ENCODE data around the gene DNAH12. TPM values are rescaled to one million over a fixed set of nuclear protein-coding genes. Genes with fewer than 3 reads are reported as not detected.

DNAH12 gene
- polyA plus RNA-seq, 1 of the 3 experiments (the other 2 are of a cell fraction): 0.03 TPM

DNA sequence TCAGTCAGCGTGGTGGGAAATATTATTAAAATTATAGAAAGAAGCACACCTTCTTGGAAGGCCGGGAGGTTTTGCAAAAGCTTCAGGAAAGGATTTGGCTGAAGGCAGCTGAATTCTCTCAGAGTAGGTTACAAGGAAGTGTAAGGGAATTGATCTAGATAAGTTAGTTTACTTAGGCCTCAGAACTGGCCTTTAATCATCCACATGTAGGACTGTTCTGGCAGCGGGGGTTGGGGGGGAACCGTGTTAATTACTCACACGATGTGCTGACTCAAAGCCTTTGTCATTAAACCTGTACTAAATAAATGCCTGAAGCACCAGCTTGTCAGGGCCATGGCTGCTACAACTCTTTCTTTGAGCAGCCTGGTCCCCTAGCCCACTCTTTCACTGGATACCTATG is 264.5 kb downstream of the DNAH12 start:
- Histone ChIP-seq H3K9ac (no peak overlapping the region), H3F3A (replicated peaks; ENCODE audit: insufficient read depth) (no peaks in the 10 kb centered on the region), H3K4me1 (ENCODE audit: control insufficient read depth in 1 of 2, insufficient read depth in 2 of 2, low read depth in 1 of 2, low read length in 1 of 2) (no peaks in the 10 kb centered on the region; a peak in 1 of 4 replicates), H3K36me3 (replicated peaks in 1 of 2; ENCODE audit: control insufficient read depth in 1 of 2, insufficient read depth in 2 of 2, low read length in 1 of 2) (peaks cover 0 to 8% of the 10 kb centered on the region in 2 experiments), H3K9me3 (no peaks in the 10 kb centered on the region), H4K20me1 (ENCODE audit: insufficient read depth) (no peaks in the 10 kb centered on the region), H3K79me2 (ENCODE audit: insufficient read depth) (no peaks in the 10 kb centered on the region), H3K27ac (ENCODE audit: low read depth in 2 of 2, low read length in 1 of 2) (no peak overlapping the region), H3K4me3 (ENCODE audit: low read depth in 2 of 2, low read length in 1 of 2) (no peak overlapping the region), H2AFZ (ENCODE audit: low read depth) (no peak overlapping the region), H3K27me3 (ENCODE audit: insufficient read depth) (no peaks in the 10 kb centered on the region), H3K4me2 (no peak overlapping the region), H3K9me2 (no peaks in the 10 kb centered on the region)
- 95% methylated on average over 5 of the region's 5 CpGs for WGBS (ENCODE audit: low lambda C conversion rate)
- no peak for DNase-seq
- POLR2A ChIA-PET: no interaction called here
- no peak for TF ChIP-seq ELF1 (IDR thresholded peaks at IDR 0.05)
- no peak for TF ChIP-seq NRF1 (IDR thresholded peaks at IDR 0.05; ENCODE audit: low read depth, low read length)
- no peak for TF ChIP-seq YY1 (IDR thresholded peaks at IDR 0.05; ENCODE audit: low read depth)
- no peak for TF ChIP-seq EZH2phosphoT487 (IDR thresholded peaks at IDR 0.05; ENCODE audit: borderline replicate concordance, low read depth)
- TF ChIP-seq MXI1 (IDR thresholded peaks at IDR 0.05; ENCODE audit: low read depth, low read length): no peak
- no peak for TF ChIP-seq SIN3A (IDR thresholded peaks at IDR 0.05; ENCODE audit: borderline replicate concordance, low read depth, low read length)
- TF ChIP-seq GATA2 (CRISPR knock-in tag; IDR thresholded peaks at IDR 0.05): no peak
- no peak for TF ChIP-seq RCOR1 (IDR thresholded peaks at IDR 0.05; ENCODE audit: low read length)
- no peak for TF ChIP-seq TEAD4 (IDR thresholded peaks at IDR 0.05; ENCODE audit: borderline replicate concordance, insufficient read depth)
- TF ChIP-seq EP300 (IDR thresholded peaks at IDR 0.05; ENCODE audit: borderline replicate concordance in 1 of 2, low read depth in 1 of 2, low read length in 1 of 2): no peak
- TF ChIP-seq, protein P1, sequence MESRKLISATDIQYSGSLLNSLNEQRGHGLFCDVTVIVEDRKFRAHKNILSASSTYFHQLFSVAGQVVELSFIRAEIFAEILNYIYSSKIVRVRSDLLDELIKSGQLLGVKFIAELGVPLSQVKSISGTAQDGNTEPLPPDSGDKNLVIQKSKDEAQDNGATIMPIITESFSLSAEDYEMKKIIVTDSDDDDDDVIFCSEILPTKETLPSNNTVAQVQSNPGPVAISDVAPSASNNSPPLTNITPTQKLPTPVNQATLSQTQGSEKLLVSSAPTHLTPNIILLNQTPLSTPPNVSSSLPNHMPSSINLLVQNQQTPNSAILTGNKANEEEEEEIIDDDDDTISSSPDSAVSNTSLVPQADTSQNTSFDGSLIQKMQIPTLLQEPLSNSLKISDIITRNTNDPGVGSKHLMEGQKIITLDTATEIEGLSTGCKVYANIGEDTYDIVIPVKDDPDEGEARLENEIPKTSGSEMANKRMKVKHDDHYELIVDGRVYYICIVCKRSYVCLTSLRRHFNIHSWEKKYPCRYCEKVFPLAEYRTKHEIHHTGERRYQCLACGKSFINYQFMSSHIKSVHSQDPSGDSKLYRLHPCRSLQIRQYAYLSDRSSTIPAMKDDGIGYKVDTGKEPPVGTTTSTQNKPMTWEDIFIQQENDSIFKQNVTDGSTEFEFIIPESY (IDR thresholded peaks at IDR 0.05; ENCODE audit: borderline replicate concordance, low read depth): no peak
- TF ChIP-seq TCF12 (IDR thresholded peaks at IDR 0.05): no peak
- no peak for TF ChIP-seq POLR2AphosphoS5 (IDR thresholded peaks at IDR 0.05; ENCODE audit: low read depth, low read length)
- no peak for TF ChIP-seq CHD2 (IDR thresholded peaks at IDR 0.05; ENCODE audit: low read length, partially characterized antibody)
- TF ChIP-seq FOXM1 (IDR thresholded peaks at IDR 0.05; ENCODE audit: low read depth): no peak
- TF ChIP-seq, protein P2, sequence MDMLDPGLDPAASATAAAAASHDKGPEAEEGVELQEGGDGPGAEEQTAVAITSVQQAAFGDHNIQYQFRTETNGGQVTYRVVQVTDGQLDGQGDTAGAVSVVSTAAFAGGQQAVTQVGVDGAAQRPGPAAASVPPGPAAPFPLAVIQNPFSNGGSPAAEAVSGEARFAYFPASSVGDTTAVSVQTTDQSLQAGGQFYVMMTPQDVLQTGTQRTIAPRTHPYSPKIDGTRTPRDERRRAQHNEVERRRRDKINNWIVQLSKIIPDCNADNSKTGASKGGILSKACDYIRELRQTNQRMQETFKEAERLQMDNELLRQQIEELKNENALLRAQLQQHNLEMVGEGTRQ (IDR thresholded peaks at IDR 0.05; ENCODE audit: borderline replicate concordance, low read depth, low read length): no peak
- TF ChIP-seq TAF1 (IDR thresholded peaks at IDR 0.05; ENCODE audit: borderline replicate concordance, low read depth, low read length): no peak
- TF ChIP-seq, protein P3, sequence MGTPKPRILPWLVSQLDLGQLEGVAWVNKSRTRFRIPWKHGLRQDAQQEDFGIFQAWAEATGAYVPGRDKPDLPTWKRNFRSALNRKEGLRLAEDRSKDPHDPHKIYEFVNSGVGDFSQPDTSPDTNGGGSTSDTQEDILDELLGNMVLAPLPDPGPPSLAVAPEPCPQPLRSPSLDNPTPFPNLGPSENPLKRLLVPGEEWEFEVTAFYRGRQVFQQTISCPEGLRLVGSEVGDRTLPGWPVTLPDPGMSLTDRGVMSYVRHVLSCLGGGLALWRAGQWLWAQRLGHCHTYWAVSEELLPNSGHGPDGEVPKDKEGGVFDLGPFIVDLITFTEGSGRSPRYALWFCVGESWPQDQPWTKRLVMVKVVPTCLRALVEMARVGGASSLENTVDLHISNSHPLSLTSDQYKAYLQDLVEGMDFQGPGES (IDR thresholded peaks at IDR 0.05; ENCODE audit: low read depth, low read length): no peak
- TF ChIP-seq FOSL2 (IDR thresholded peaks at IDR 0.05; ENCODE audit: borderline replicate concordance, low read depth): no peak
- TF ChIP-seq RXRA (IDR thresholded peaks at IDR 0.05; ENCODE audit: borderline replicate concordance, low read depth): no peak
- CTCF ChIA-PET: no interaction called here
